NCI-H1048 (cell line): ENCODE data around the gene BBS1.

Source experiments
- DNase-seq: peaks from one replicate; lab custom pipeline; 2025; lab: John Stamatoyannopoulos, UW

BBS1 gene

GRCh38 chr11:66477263-66478201 is 32.9 kb upstream of the BBS1 start:
- DNase-seq: no peak

GRCh38 chr11:66478729-66479393 is 31.6 kb upstream of the BBS1 start:
- DNase-seq: no peak

GRCh38 chr11:66479394-66480116 is 30.9 kb upstream of the BBS1 start:
- DNase-seq: peak; percentile 53

GRCh38 chr11:66480117-66480938 is 30.1 kb upstream of the BBS1 start, which contains the start of gene DPP3:
DPP3 (plus strand) TSS chr11:66480434; CDS start chr11:66482201, 1,767 bp downstream.
- DNase-seq: peak; percentile 90

GRCh38 chr11:66484806-66485380 is 25.5 kb upstream of the BBS1 start:
- DNase-seq: no peak

- no peak for DNase-seq
Measured at GRCh38 chr11:66488957-66489356, 21.5 kb upstream of the BBS1 start.

- DNase-seq: no peak
Measured at GRCh38 chr11:66489636-66490035, 20.8 kb upstream of the BBS1 start.

- no peak for DNase-seq
Measured at GRCh38 chr11:66491315-66491935, 19.0 kb upstream of the BBS1 start.

- no peak for DNase-seq
Measured at GRCh38 chr11:66492161-66492865, 18.1 kb upstream of the BBS1 start.

- DNase-seq: no peak
Measured at GRCh38 chr11:66493130-66493529, 17.3 kb upstream of the BBS1 start.

- no peak for DNase-seq
Measured at GRCh38 chr11:66494458-66494857, 16.0 kb upstream of the BBS1 start.

- DNase-seq: no peak
Measured at GRCh38 chr11:66494935-66495334, 15.5 kb upstream of the BBS1 start.

- no peak for DNase-seq
Measured at GRCh38 chr11:66495401-66495854, 15.0 kb upstream of the BBS1 start.

GRCh38 chr11:66497206-66497605 is 13.2 kb upstream of the BBS1 start:
- no peak for DNase-seq

- DNase-seq: no peak
Measured at GRCh38 chr11:66498506-66498905, 11.9 kb upstream of the BBS1 start.

GRCh38 chr11:66505276-66505816 is 5.1 kb upstream of the BBS1 start:
- no peak for DNase-seq

GRCh38 chr11:66509131-66509561 is 1.3 kb upstream of the BBS1 start:
- DNase-seq: no peak

- DNase-seq: no peak
Measured at GRCh38 chr11:66510990-66511339, 530 bp downstream of the BBS1 start.

GRCh38 chr11:66523611-66524010 is 13.2 kb downstream of the BBS1 start:
- DNase-seq: no peak
